ENCODE data around the gene TNS3.

- TF ChIP-seq GABPA (IDR thresholded peaks at IDR 0.05; ENCODE audit: low read depth): no peak
- TF ChIP-seq POLR2A (IDR thresholded peaks at IDR 0.05; ENCODE audit: low read depth, low read length): no peak
- no peak for TF ChIP-seq RFX5 (IDR thresholded peaks at IDR 0.05; ENCODE audit: low read depth, low read length)
- no peak for TF ChIP-seq ZBTB40 (IDR thresholded peaks at IDR 0.05; ENCODE audit: borderline replicate concordance)
Observed at GRCh38 chr7:47553309-47553708, 28.6 kb downstream of the TNS3 start.

Data from GM12878 (cell line).